ENCODE data around the gene TGFA. TPM values are rescaled to one million over a fixed set of nuclear protein-coding genes. Genes with fewer than 3 reads are reported as not detected.
A peak's percentile ranks its signal among the peaks of the same experiment; 100 is the strongest.
"Not testable (repeated sequence)": the region's sequence is repeated elsewhere in the genome, so short reads cannot be mapped to it uniquely, and the experiment has no call there.

The TGFA gene
- total RNA-seq, 1 donor from 2014 or later = 9.1 TPM

DNA sequence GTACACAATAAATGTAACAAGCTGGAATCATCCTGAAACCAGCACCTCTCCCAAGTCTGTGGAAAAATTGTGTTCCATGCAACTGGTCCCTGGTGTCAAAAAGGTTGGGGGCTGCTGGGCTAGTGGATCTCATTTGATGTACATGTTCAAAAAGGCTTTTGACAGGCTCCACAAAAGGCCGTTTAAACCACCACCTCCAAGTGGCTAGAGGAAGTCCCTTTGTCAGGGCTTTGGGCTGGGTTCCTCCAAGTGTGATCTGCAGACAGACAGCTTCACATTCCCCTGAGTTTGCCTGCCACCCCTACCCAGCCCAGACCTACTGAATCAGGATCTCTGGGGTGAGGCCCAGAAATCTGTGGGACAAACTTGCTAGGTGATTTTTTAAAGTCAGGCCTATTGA, 84.7 kb downstream of the TGFA start:
- ATAC-seq = no peak
- no peak for TF ChIP-seq CTCF (IDR thresholded peaks at IDR 0.05)
- no peaks in the 10 kb centered on the region for H3K27me3 ChIP-seq

GRCh38 chr2:70467831-70468779, 85.5 kb downstream of the TGFA start:
- no peak for DNase-seq
- intact Hi-C loops (cut with DNase I) = no loop called here
- H3K4me3 ChIP-seq = no peak overlapping the region
- no peak overlapping the region for H3K27ac ChIP-seq
- no peak for ATAC-seq
- no peaks in the 10 kb centered on the region for H3K36me3 ChIP-seq
- no peaks in the 10 kb centered on the region for H3K27me3 ChIP-seq
- peaks cover 5% of the 10 kb centered on the region for H3K4me1 ChIP-seq
- no peak for TF ChIP-seq CTCF (IDR thresholded peaks at IDR 0.05)
- H3K9me3 ChIP-seq = no peaks in the 10 kb centered on the region

More for the DNA sequence above, 84.7 kb downstream of the TGFA start:
- Histone ChIP-seq H3K36me3 (no peaks in the 10 kb centered on the region), H3K27ac (no peak overlapping the region), H3K4me1 (peaks cover 5% of the 10 kb centered on the region), H3K9me3 (no peaks in the 10 kb centered on the region), H3K4me3 (no peak overlapping the region)
- intact Hi-C loops (cut with DNase I) = no loop called here
- DNase-seq = no peak

- no peaks in the 10 kb centered on the region for H3K36me3 ChIP-seq
- H3K27ac ChIP-seq = no peak overlapping the region
- H3K27me3 ChIP-seq = no peaks in the 10 kb centered on the region
- no peak overlapping the region for H3K4me3 ChIP-seq
- no peak for TF ChIP-seq CTCF (IDR thresholded peaks at IDR 0.05)
- no peak for DNase-seq
- H3K9me3 ChIP-seq = no peaks in the 10 kb centered on the region
- intact Hi-C loops (cut with DNase I) = no loop called here
- peaks cover 5% of the 10 kb centered on the region for H3K4me1 ChIP-seq
- ATAC-seq = no peak
These were observed 86.4 kb downstream of the TGFA start for GRCh38 chr2:70467237-70467636.

GRCh38 chr2:70466647-70467046, 87.0 kb downstream of the TGFA start:
- H3K4me1 ChIP-seq; H3K9me3 ChIP-seq; ATAC-seq; H3K27me3 ChIP-seq; DNase-seq; H3K27ac ChIP-seq; H3K36me3 ChIP-seq; intact Hi-C loops (cut with DNase I); H3K4me3 ChIP-seq: not testable (repeated sequence)

- H3K36me3 ChIP-seq = no peaks in the 10 kb centered on the region
- no peak for TF ChIP-seq CTCF (IDR thresholded peaks at IDR 0.05)
- intact Hi-C loops (cut with DNase I) = no loop called here
- no peaks in the 10 kb centered on the region for H3K9me3 ChIP-seq
- no peak overlapping the region for H3K4me3 ChIP-seq
- no peaks in the 10 kb centered on the region for H3K4me1 ChIP-seq
- H3K27me3 ChIP-seq = no peaks in the 10 kb centered on the region
- peak; percentile 24 for ATAC-seq
- no peak for DNase-seq
- H3K27ac ChIP-seq = no peak overlapping the region
These were observed 89.6 kb downstream of the TGFA start for GRCh38 chr2:70463997-70464396.

DNA sequence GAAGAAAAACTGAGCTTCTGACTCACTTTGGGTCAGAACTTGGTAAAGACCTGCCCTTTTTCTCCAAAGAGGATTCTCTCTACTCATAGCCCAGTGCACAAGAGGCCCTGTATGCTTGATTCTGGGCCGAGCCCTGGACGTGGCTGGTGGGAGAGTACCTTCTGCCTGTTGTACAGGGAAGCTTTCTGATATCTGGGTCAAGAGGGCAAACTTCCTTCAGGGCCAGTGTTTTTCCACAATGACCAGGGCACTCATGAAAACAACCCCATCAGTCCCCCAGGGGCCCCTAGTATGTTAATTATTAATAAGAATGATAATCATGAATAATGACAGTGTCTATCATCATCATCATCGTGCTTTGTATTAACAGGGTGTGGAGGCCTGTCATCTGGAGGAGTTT, 90.0 kb downstream of the TGFA start:
- no peaks in the 10 kb centered on the region for H3K4me1 ChIP-seq
- DNase-seq = no peak
- no peaks in the 10 kb centered on the region for H3K9me3 ChIP-seq
- no peaks in the 10 kb centered on the region for H3K27me3 ChIP-seq
- no peak for ATAC-seq
- TF ChIP-seq CTCF (IDR thresholded peaks at IDR 0.05) = no peak
- no peak overlapping the region for H3K27ac ChIP-seq
- H3K36me3 ChIP-seq = no peaks in the 10 kb centered on the region
- intact Hi-C loops (cut with DNase I) = no loop called here
- H3K4me3 ChIP-seq = no peak overlapping the region
